Measurements from ENCODE around the gene SCN8A.
"Not testable (repeated sequence)": the region's sequence is repeated elsewhere in the genome, so short reads cannot be mapped to it uniquely, and the experiment has no call there.

The SCN8A gene

GRCh38 chr12:51626115-51626514, 35.1 kb downstream of the SCN8A start:
- no peak for DNase-seq

DNA sequence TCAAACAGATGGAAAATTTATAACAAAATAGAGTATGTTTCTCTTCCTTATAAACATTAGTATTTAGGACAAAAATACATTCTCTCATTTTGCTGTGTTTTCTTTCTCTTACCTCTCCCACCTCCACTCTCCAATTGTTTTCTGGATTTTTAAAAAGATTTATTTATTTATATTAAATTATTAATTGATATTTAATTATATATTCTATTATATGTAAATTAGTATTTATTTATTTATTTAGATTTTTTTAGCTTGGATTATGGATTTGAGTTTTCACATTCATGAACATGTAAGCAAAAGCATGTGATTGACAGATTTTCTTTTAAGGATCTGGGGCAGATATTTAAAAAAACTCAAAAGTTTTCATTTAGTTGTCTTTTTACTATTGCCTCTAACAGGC, 35.6 kb downstream of the SCN8A start:
- DNase-seq: no peak

DNA sequence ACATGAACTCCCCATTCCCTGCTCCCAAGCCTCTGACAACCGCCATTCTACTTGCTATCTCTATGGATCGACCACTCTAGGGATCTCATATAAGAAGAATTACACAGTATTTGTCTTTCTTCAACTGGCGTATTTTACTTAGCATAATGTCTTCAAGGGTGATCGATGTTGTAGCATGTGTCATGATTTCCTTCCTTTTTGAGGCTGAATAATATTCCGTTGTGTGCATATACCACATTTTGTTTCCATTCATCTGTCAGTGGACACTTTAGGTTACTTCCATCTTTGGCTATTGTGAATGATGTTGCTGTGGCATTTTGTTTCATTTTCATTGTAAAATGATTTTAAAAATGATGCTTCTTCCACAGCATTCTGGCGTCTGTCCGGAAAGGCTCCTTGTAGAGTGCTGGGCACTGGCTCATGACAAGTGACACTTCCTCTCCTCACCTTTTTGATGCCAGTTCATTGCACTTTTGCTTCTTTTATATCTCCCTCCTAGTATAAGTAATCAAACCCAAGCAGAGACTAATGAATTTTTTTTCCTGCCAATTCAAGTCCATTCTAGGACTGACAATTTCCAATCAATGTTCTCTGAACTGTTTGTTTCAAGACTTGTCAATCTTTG, 39.3 kb downstream of the SCN8A start:
- DNase-seq: no peak

GRCh38 chr12:51630986-51631385, 40.0 kb downstream of the SCN8A start:
- no peak for DNase-seq

DNA sequence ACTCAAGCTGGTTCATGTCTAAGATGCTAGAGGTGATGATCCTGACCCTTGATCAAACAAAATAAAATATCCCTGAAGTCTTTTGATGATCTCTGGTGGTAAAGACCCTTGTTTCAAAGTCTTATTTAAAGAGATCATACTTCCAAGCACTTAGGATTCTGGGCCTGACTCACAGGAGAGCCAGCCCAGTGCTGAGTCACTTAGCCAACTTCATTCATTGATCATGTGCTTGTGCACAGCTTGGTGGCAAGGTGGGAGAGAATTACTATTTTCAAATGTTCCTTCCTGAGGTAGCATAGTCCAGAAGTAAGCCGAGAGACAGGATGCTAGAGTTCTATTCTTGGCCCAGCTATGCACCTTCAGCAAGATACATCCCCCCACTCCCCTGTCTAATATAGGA, 40.6 kb downstream of the SCN8A start:
- no peak for DNase-seq

DNA sequence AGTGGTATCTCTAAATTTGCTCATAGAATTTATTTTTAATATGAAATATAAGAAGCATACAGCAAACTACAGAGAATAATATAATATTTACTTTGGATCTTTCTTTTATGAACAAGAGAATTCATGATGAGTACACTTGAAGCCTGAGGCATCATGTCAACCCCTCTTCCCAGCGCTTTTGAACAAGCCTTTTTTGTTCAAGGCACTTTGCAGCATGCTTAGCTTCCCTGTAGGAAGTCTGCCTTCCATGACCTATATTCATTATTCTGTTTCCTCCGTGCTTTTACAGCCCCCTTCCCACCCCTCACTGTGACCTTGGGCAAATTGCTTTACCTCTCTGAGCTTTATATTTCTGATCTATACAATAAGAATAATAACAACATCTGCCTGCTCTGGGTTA, 41.6 kb downstream of the SCN8A start:
- no peak for DNase-seq

DNA sequence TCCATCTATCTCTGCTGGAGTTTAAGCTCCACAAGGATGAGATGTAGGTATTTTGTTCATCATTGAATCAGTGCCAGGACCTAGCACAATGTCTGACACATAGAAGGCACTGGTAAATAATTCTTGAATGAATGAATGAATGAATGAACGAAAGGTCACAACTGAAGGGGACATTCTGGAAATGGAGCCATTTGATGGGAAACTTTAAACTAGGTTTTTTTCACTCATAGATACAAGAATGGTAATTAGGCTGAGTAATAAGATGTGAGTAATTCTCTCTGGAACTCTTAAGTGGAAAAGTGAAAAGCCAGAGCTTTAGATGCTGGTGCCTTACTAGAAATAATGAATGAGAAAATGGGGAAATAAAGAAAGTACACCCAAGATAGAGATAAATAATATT, 44.3 kb downstream of the SCN8A start:
- no peak for DNase-seq

DNA sequence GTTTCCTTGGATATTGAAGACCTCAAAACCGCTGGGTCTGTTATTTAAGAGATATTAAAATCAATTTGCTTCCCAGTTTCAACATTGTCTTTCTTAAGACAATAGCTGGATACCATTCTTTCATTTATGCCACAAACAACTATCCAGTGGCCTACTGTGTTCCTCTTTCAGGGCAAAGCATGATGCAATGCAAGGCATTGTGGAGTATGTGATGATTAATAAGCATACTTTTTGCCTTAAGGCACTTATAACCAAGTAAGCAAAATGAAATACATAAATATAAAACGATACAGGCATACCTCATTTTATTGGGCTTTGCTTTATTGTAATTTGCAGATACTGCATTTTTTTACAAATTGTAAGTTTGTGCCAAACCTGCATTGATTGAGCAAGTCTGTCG, 45.5 kb downstream of the SCN8A start:
- DNase-seq: no peak

DNA sequence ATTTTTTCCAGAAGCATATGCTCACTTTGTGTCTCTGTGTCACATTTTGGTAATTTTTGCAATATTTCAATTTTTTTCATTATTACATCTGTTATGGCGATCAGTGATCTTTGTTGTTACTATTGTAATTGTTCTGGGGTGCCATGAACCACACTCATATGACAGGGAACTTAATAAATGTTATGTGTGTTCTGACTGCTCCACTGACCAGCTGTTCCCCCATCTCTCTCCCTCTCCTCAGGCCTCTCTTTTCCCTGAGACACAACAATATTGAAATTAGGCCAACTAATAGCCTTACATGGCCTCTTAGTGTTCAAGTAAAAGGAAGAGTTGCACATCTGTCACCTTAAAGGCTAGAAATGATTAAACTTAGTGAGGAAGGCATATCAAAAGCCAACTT, 46.0 kb downstream of the SCN8A start:
- DNase-seq: no peak

- no peak for DNase-seq
Measured at GRCh38 chr12:51639361-51639760, 48.3 kb downstream of the SCN8A start.

DNA sequence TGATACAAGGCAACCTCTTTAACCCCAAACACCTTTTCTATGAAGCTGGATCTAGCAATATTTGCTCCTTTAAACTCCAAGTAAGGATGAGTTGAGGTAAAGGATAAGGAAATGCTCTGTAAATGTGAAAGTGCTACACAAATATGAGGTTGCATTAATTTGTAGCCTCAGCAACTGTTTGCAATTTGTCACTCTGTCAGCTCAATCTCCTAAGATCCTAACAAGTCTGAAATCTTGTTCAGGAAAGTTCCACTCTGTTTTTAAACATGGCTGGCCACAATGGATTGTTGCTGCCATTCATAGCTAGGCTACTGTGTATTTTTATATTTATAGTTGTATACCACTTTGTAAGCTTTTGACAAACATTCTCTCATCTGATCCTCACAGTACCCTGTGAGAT, 51.3 kb downstream of the SCN8A start:
- no peak for DNase-seq

DNA sequence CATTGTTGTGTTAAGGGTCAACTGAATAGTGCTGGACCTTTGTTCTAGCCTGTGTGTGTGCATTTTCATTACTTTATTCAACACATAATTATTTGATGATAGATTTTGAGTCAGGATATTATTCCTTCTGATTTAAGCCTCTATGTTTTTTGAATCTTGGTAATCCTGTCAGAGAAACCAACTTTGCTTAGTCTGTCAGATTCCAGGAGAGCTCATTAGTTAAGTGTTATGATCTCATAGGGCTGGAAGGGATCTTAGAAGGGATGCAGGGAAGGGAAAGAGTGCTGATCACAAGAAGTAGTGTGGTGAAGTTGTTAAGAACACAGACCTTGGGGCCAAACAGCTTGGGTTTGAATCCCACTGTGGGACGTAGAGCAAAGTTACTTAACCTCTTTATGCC, 52.9 kb downstream of the SCN8A start:
- DNase-seq: no peak

DNA sequence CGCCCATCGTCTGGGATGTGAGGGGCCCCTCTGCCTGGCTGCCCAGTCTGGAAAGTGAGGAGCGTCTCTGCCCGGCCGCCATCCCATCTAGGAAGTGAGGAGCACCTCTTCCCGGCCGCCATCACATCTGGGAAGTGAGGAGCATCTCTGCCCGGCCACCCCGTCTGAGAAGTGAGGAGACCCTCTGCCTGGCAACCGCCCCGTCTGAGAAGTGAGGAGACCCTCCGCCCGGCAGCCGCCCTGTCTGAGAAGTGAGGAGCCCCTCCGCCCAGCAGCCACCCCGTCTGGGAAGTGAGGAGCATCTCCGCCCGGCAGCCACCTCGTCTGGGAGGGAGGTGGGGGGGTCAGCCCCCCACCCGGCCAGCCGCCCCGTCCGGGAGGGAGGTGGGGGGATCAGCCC, 53.7 kb downstream of the SCN8A start:
- not testable (repeated sequence) for DNase-seq

GRCh38 chr12:51645961-51646360, 54.9 kb downstream of the SCN8A start:
- no peak for DNase-seq

DNA sequence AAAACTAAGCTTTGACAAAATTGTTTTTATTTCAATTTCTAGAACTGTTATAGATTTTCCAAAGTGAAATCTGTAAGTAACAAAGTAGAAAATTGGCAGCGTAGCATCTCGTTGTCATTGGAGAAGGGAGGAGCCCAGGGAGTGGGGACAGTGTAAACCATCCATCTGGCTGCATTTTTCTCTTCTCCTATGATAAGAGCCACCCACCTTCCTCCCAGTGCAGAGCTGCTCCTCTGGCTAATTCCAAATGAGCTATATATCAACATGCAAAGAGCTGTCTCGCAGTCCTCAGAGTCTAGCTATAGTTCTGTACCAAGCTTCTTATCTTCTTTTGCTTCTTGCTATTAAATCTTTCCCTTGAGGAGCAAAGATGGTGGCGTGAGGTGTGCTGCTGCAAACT, 56.6 kb downstream of the SCN8A start:
- DNase-seq: no peak

GRCh38 chr12:51653431-51653830, 62.4 kb downstream of the SCN8A start:
- DNase-seq: no peak

DNA sequence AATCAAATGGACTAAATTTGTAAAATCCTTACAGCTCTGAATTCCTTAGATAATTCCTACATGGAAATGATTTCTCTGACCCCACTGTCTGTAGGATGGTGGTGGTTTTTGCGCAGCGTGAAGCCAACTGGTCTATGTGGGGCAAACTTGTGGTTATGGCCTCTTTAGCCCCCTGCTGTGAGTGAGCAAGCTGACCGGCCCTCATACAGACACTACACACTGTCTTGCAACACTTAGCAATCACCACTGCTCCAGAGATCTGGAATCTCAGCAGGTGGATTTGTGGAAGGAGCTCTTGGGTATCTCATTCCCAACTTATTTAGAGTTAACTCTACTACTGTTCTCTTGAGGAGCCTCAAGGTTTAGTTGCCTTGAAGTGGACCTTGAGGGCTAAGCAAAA, 70.2 kb downstream of the SCN8A start:
- no peak for DNase-seq

- no peak for DNase-seq
Measured at GRCh38 chr12:51661836-51662235, 70.8 kb downstream of the SCN8A start.

DNA sequence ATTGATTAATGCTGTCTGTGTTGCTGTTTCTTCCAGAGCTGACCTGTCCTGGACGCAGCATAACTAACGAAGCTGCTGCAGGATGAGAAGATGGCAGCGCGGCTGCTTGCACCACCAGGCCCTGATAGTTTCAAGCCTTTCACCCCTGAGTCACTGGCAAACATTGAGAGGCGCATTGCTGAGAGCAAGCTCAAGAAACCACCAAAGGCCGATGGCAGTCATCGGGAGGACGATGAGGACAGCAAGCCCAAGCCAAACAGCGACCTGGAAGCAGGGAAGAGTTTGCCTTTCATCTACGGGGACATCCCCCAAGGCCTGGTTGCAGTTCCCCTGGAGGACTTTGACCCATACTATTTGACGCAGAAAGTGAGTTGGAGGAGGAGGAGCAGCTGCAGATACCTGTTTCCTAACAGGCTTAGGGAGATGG, 71.7 kb downstream of the SCN8A start:
- DNase-seq: no peak

GRCh38 chr12:51663390-51663789, 72.4 kb downstream of the SCN8A start:
- no peak for DNase-seq

DNA sequence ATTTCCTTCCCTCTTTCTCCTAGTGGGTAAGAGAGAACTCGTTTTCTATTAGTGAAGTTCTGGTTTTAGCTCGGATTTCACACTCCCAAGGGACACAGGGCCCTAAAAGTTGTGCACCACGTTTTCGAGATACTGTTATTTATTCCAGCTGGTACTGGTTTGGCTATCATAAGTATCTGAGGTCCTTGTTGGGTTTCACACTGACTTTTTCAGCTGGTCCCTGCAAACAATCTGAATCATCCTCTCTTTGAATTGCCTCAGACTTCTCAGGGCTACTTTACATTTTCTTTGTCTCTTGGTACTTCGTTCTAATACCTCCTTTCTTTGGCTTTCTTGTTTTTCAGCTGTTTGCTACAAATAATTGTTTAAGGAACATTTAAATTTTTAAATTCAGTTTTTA, 75.7 kb downstream of the SCN8A start:
- DNase-seq: no peak

DNA sequence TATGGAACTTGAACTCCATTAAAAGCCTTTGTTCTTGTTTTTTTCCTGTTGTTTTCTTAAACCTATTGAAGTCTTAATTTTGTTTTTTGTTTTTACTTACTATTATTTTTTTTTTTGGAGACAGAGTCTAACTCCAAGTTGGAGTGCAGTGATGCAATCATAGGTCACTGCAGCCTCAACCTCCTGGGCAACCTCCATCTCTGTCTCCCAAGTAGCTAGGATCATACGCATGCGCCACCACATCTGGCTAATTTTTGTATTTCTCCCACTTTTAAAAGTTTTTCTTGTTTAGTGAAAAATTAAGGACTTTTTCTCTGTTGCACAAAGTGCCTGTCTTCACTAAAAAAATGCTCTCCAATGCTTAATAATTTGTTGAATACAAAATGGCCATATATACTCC, 76.2 kb downstream of the SCN8A start:
- DNase-seq: no peak

DNA sequence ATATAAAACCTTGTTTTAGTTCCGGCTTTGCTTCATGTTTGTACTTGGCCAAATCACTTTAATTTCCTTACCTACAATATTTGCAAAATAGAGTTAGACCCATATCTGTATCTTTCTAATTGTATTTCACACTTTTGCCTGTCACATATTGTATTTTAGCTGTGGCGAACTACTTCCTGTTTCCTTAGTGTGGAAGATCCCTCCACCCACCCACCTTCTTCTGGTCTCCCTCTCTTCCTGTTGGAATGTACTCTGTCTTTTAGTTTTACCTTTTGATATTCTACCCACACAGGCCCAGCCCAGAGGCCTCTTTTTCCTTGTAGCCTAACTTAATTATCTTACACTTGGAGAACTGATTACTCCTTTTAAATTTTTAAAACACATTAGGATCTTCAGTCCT, 78.2 kb downstream of the SCN8A start:
- DNase-seq: no peak

GRCh38 chr12:51669996-51670395, 79.0 kb downstream of the SCN8A start:
- no peak for DNase-seq

GRCh38 chr12:51672334-51672733, 81.3 kb downstream of the SCN8A start:
- DNase-seq: no peak
